ENCODE measurements around the gene BLOC1S5.

Gene BLOC1S5

DNA sequence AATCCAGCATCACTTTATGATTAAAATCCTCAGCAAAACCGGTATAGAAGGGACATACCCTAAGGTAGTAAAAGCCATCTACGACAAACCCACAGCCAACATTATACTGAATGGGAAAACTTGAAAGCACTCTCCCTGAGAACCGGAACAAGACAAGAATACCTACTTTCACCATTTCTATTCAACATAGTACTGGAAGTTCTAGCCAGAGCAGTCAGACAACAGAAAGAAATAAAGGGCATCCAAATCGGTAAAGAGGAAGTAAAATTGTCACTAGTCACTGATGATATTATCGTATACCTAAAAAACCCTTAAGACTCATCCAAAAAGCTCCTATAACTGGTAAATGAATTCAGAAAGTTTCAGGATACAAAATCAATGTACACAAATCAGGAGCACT lies 33.3 kb downstream of the BLOC1S5 start:
- H3K4me3 ChIP-seq (ENCODE audit: low read depth, low read length) = no peak overlapping the region
- TF ChIP-seq, protein P1, sequence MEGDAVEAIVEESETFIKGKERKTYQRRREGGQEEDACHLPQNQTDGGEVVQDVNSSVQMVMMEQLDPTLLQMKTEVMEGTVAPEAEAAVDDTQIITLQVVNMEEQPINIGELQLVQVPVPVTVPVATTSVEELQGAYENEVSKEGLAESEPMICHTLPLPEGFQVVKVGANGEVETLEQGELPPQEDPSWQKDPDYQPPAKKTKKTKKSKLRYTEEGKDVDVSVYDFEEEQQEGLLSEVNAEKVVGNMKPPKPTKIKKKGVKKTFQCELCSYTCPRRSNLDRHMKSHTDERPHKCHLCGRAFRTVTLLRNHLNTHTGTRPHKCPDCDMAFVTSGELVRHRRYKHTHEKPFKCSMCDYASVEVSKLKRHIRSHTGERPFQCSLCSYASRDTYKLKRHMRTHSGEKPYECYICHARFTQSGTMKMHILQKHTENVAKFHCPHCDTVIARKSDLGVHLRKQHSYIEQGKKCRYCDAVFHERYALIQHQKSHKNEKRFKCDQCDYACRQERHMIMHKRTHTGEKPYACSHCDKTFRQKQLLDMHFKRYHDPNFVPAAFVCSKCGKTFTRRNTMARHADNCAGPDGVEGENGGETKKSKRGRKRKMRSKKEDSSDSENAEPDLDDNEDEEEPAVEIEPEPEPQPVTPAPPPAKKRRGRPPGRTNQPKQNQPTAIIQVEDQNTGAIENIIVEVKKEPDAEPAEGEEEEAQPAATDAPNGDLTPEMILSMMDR (IDR thresholded peaks at IDR 0.05; ENCODE audit: low read depth, low read length, missing control alignments) = no peak
- in situ Hi-C loops (cut with HindIII; ENCODE audit: low sequenced_read_pairs) = no loop called here
- no peak for DNase-seq (ENCODE audit: low read depth)

DNA sequence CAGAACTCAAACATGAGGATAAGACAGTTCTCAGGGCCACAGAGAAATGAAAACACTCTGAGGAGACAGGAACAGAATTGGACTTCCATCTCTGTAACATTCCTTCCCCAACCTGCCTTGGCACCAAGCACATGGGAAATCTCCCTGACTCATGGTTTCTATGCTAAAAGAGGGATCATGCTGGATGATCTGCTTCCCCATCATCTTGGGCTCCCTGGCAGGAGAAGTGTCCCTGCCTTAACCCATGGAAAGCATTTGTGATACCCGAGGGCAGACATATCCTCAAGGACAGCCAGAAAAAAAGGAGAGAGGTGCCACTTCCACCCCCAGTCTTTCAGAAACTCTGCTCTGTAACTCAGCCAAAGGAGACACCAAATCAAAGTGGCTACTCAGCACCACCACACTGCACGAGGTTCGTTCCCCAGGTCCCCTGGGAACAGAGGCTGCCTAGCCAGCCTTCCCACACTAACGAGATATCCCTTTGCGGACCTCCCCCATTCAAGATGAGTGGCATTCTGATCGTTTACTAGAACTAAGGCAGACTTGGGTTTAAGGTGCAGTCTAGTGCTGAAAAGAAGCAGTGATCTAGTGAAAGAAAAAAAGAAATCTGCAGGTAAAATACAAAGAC lies 34.8 kb downstream of the BLOC1S5 start:
- no peak overlapping the region for H3K4me3 ChIP-seq (ENCODE audit: low read depth, low read length)
- TF ChIP-seq, protein P1 (IDR thresholded peaks at IDR 0.05; ENCODE audit: low read depth, low read length, missing control alignments) = no peak
- in situ Hi-C loops (cut with HindIII; ENCODE audit: low sequenced_read_pairs) = no loop called here
- no peak for DNase-seq (ENCODE audit: low read depth)

DNA sequence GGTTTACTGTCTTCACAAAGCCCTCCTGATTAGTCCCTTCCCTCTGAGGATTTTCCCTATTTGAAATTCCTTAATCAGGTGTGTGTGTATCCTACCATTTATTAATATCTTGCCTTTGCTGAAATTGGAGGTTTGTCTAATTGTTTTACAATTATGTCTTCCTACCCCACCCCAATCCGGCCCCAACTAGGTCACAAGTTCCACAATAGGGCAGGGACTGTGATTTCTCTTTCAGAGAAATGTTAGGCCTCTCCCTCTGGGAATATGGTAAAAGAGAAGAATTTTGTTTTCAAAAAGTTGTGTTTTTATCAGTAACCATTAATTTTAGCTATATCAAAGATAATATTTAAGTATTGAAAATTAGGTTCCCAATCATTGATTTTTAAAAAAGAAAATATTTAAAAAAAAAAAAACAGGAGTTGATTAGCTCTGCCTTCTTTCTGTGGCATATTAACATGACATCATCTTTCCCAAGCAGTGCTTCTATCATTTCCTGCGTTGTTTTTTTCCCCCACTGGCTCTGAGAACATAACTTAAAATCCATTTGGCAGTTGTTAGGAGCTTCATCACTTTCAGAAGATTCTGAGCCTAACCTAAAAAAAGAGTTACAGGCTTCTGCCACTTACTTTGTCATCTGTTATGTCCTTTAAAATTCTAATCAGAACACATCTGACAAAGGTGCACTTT lies 36.1 kb downstream of the BLOC1S5 start:
- in situ Hi-C loops (cut with HindIII; ENCODE audit: low sequenced_read_pairs) = no loop called here
- no peak for DNase-seq (ENCODE audit: low read depth)
- TF ChIP-seq, protein P1 (IDR thresholded peaks at IDR 0.05; ENCODE audit: low read depth, low read length, missing control alignments) = no peak
- H3K4me3 ChIP-seq (ENCODE audit: low read depth, low read length) = no peak overlapping the region

DNA sequence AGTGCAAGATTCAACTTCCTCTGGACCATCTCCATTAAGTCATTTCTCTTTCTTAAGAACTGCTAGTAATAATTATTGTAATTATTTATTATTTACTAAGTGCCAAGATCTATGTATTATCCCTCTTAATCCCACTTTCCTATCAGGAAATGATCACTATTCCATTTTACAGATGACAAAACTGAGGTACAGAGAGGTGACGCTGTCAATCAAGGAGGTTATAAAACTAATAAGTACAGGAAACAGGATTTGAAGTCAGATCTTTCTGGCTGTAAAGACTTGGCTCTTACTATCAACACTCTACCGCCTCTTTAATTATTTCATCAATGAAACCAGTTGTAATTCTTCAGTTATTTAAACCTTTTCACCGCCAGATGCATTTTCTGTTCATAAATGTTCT lies 37.4 kb downstream of the BLOC1S5 start:
- DNase-seq (ENCODE audit: low read depth) = no peak
- H3K4me3 ChIP-seq (ENCODE audit: low read depth, low read length) = no peak overlapping the region
- TF ChIP-seq, protein P1 (IDR thresholded peaks at IDR 0.05; ENCODE audit: low read depth, low read length, missing control alignments) = no peak
- in situ Hi-C loops (cut with HindIII; ENCODE audit: low sequenced_read_pairs) = no loop called here

DNA sequence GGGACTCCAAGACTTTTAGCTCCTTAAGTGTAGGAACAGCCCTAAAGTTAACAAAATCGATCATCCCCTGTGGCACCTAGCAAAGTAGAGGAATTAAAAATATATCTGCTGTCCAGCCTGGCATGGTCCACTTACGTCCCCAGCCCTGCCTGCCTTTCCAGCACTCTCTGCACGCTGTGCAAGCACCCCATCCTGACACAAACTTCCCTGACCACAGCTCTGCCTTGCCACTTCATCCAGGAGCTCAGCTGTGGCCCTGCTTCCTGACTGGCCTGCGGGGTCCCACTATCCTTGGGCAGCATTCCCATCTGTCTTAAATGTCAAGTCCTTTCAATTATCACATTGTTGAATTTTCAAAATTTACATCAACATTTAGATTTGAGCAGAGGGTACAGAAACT lies 39.0 kb downstream of the BLOC1S5 start:
- DNase-seq (ENCODE audit: low read depth) = no peak
- TF ChIP-seq, protein P1 (IDR thresholded peaks at IDR 0.05; ENCODE audit: low read depth, low read length, missing control alignments) = no peak
- in situ Hi-C loops (cut with HindIII; ENCODE audit: low sequenced_read_pairs) = no loop called here
- no peak overlapping the region for H3K4me3 ChIP-seq (ENCODE audit: low read depth, low read length)

DNA sequence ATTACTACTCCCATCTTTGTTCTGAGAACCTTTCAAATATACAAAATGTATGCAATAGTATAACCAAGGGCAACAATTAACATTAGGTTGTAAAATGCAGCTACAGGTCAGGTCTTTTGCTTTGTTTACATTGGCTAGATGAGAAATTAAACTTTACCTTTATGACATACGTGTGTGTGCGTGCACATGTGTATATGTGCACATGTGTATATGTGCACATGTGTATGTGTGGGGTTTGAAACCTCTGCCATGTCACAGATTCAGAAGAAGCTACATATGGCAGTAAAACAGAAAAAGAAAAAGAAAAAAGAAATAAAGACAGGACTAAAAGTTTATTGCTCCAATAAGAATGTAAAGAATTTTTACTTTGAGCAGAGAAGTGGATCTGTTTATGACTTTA lies 40.6 kb downstream of the BLOC1S5 start:
- in situ Hi-C loops (cut with HindIII; ENCODE audit: low sequenced_read_pairs) = no loop called here
- TF ChIP-seq, protein P1 (IDR thresholded peaks at IDR 0.05; ENCODE audit: low read depth, low read length, missing control alignments) = no peak
- H3K4me3 ChIP-seq (ENCODE audit: low read depth, low read length) = no peak overlapping the region
- no peak for DNase-seq (ENCODE audit: low read depth)

All from astrocyte of the cerebellum (primary cell).